ENCODE results near the gene AGAP3. TPM values are rescaled to one million over a fixed set of nuclear protein-coding genes. Genes with fewer than 3 reads are reported as not detected.

Gene AGAP3
- total and polyA plus RNA-seq, 4 donors: 3.9 to 27.0 (median 17.6) TPM

- TF ChIP-seq ZBTB33 (IDR thresholded peaks at IDR 0.05) (no peak), JUND (IDR thresholded peaks at IDR 0.05) (no peak), RXRA (IDR thresholded peaks at IDR 0.05) (no peak), TAF1 (conservative IDR thresholded peaks at IDR 0.05) (no peak)
- Histone ChIP-seq H3K27ac (ENCODE audit: low read depth in 1 of 2, low read length in 2 of 2) (no peak overlapping the region), H3K36me3 (ENCODE audit: control insufficient read depth in 4 of 4, insufficient read depth in 3 of 4, low read depth in 1 of 4, low read length in 3 of 4) (no peaks in the 10 kb centered on the region), H3K9ac (ENCODE audit: low read depth in 1 of 2, low read length in 2 of 2) (no peak overlapping the region), H3K9me3 (ENCODE audit: control insufficient read depth in 4 of 4, low read length in 3 of 4) (no peaks in the 10 kb centered on the region), H3K4me3 (ENCODE audit: low read depth in 1 of 3, low read length in 3 of 3) (no peak overlapping the region), H3K4me1 (ENCODE audit: control insufficient read depth in 4 of 4, insufficient read depth in 4 of 4, low read length in 3 of 4) (peaks cover 0 to 3% (median 0%) of the 10 kb centered on the region in 4 donors), H3K27me3 (ENCODE audit: control insufficient read depth in 4 of 4, insufficient read depth in 4 of 4, low read length in 3 of 4) (no peaks in the 10 kb centered on the region)
- DNase-seq (ENCODE audit: low spot score): no peak
- 82% methylated on average over 23 of the region's 23 CpGs for WGBS
Measured at GRCh38 chr7:151175793-151176311, 89.6 kb downstream of the AGAP3 start.

- Histone ChIP-seq H3K9me3 (ENCODE audit: control insufficient read depth in 4 of 4, low read length in 3 of 4) (no peaks in the 10 kb centered on the region), H3K4me3 (ENCODE audit: low read depth in 1 of 3, low read length in 3 of 3) (no peak overlapping the region), H3K27me3 (ENCODE audit: control insufficient read depth in 4 of 4, insufficient read depth in 4 of 4, low read length in 3 of 4) (no peaks in the 10 kb centered on the region), H3K4me1 (ENCODE audit: control insufficient read depth in 4 of 4, insufficient read depth in 4 of 4, low read length in 3 of 4) (peaks cover 0 to 3% (median 0%) of the 10 kb centered on the region in 4 donors), H3K27ac (ENCODE audit: low read depth in 1 of 2, low read length in 2 of 2) (no peak overlapping the region), H3K9ac (ENCODE audit: low read depth in 1 of 2, low read length in 2 of 2) (no peak overlapping the region), H3K36me3 (ENCODE audit: control insufficient read depth in 4 of 4, insufficient read depth in 3 of 4, low read depth in 1 of 4, low read length in 3 of 4) (no peaks in the 10 kb centered on the region)
- DNase-seq (ENCODE audit: low spot score): no peak
- WGBS: 89% methylated on average over 9 of the region's 9 CpGs
- no peak for TF ChIP-seq FOXA2 (IDR thresholded peaks at IDR 0.05)
- TF ChIP-seq, protein P1, sequence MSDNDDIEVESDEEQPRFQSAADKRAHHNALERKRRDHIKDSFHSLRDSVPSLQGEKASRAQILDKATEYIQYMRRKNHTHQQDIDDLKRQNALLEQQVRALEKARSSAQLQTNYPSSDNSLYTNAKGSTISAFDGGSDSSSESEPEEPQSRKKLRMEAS (IDR thresholded peaks at IDR 0.05): no peak
- TF ChIP-seq REST (IDR thresholded peaks at IDR 0.05): no peak
- TF ChIP-seq JUND (IDR thresholded peaks at IDR 0.05): no peak
- no peak for TF ChIP-seq HNF4G (IDR thresholded peaks at IDR 0.05)
- TF ChIP-seq, protein P2, sequence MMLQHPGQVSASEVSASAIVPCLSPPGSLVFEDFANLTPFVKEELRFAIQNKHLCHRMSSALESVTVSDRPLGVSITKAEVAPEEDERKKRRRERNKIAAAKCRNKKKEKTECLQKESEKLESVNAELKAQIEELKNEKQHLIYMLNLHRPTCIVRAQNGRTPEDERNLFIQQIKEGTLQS (IDR thresholded peaks at IDR 0.05): no peak
- no peak for TF ChIP-seq TAF1 (conservative IDR thresholded peaks at IDR 0.05)
Measured at GRCh38 chr7:151176401-151176800, 90.1 kb downstream of the AGAP3 start.

DNA sequence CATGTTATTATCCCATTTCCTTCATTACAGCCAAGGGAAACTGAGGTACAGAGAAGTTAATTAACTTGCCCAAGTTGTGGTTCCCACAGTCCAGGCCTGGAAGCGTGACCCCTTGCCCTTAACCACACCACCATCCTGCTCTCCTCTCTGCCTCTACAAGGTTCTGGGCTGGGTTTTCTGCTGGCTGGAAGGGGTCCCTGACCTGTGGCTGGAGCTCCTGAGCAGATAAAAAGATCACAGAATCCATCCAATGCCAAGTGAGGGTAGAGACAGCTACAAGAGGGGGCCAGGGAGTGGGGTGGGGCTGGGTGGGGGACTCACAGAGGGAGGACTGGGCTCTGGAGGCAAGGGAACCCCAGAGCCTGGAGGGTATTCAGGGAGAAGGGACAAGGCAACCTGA, 91.0 kb downstream of the AGAP3 start:
- Histone ChIP-seq H3K36me3 (ENCODE audit: control insufficient read depth in 4 of 4, insufficient read depth in 3 of 4, low read depth in 1 of 4, low read length in 3 of 4) (no peaks in the 10 kb centered on the region), H3K27ac (ENCODE audit: low read depth in 1 of 2, low read length in 2 of 2) (no peak overlapping the region), H3K4me3 (ENCODE audit: low read depth in 1 of 3, low read length in 3 of 3) (no peak overlapping the region), H3K4me1 (ENCODE audit: control insufficient read depth in 4 of 4, insufficient read depth in 4 of 4, low read length in 3 of 4) (peaks cover 0 to 2% (median 0%) of the 10 kb centered on the region in 4 donors), H3K9ac (ENCODE audit: low read depth in 1 of 2, low read length in 2 of 2) (no peak overlapping the region), H3K27me3 (ENCODE audit: control insufficient read depth in 4 of 4, insufficient read depth in 4 of 4, low read length in 3 of 4) (no peaks in the 10 kb centered on the region), H3K9me3 (ENCODE audit: control insufficient read depth in 4 of 4, low read length in 3 of 4) (no peaks in the 10 kb centered on the region)
- 81% methylated on average over 1 of the region's 1 CpG for WGBS
- DNase-seq (ENCODE audit: low spot score): no peak
- TF ChIP-seq TAF1 (conservative IDR thresholded peaks at IDR 0.05): no peak
- TF ChIP-seq ZBTB33 (IDR thresholded peaks at IDR 0.05): no peak
- TF ChIP-seq REST (IDR thresholded peaks at IDR 0.05): no peak
- no peak for TF ChIP-seq YY1 (IDR thresholded peaks at IDR 0.05)
- no peak for TF ChIP-seq SP1 (IDR thresholded peaks at IDR 0.05)
- TF ChIP-seq RAD21 (IDR thresholded peaks at IDR 0.05): no peak
- no peak for TF ChIP-seq RXRA (IDR thresholded peaks at IDR 0.05)
- TF ChIP-seq, protein P1 (IDR thresholded peaks at IDR 0.05): no peak
